PC-9 (cell line): ENCODE results near the gene PXMP2. TPM values are rescaled to one million over a fixed set of nuclear protein-coding genes. Genes with fewer than 3 reads are reported as not detected.
A peak's percentile ranks its signal among the peaks of the same experiment; 100 is the strongest.

ENCODE experiments used
- Bru-seq: library from RNA; stranded (reverse); fragments of 400-500 nt; gene quantifications from one replicate; lab custom pipeline; 2021; lab: Mats Ljungman, UMichigan
- BruChase-seq, 2 experiments: library from RNA; stranded (reverse); fragments of 400-500 nt; gene quantifications; one replicate each; lab custom pipeline; 2021; lab: Mats Ljungman, UMichigan
- BruUV-seq: library from RNA; stranded (reverse); fragments of 400-500 nt; replicated peaks from 2 replicates; lab custom pipeline; 2021; lab: Mats Ljungman, UMichigan
- CTCF ChIA-PET: fragments of 300-600 bp; sonication (Branson Sonifier 250); formaldehyde crosslinking; loops from one replicate; lab custom pipeline; 2022; ENCODE audit warnings: antibody characterized with exemption; lab: Charles Lee
- POLR2A ChIA-PET: fragments of 300-600 bp; sonication (Branson Sonifier 250); formaldehyde crosslinking; loops from one replicate; lab custom pipeline; 2022; ENCODE audit warnings: antibody characterized with exemption; ENCODE audit not compliant: unreplicated experiment; lab: Charles Lee
- DNase-seq, 2 experiments: peaks; one replicate each; pipeline versions ENCODE4 v3.0.0 to v3.0.0-alpha.2; 2015 to 2022; ENCODE audit warnings: mixed read lengths in 1 of 2
- H2AFZ ChIP-seq: fragments of 200-600 bp; sonication (generic); 2 replicates; pipeline ENCODE4 v1.8.1; 2017; ENCODE audit warnings: antibody characterized with exemption
- H3F3A ChIP-seq: fragments of 200-600 bp; sonication (generic); 2 replicates; pipeline ENCODE4 v1.8.1; 2017; ENCODE audit warnings: antibody characterized with exemption, mild to moderate bottlenecking, low read depth; ENCODE audit not compliant: insufficient read depth
- H3K27ac ChIP-seq: fragments of 200-600 bp; sonication (generic); 2 replicates; pipeline ENCODE4 v1.6.1; 2016; ENCODE audit warnings: mixed run types
- H3K27me3 ChIP-seq: fragments of 200-600 bp; sonication (generic); 2 replicates; pipeline ENCODE4 v1.6.1; 2016; ENCODE audit warnings: low read depth, mixed run types; ENCODE audit not compliant: insufficient read depth
- H3K36me3 ChIP-seq: fragments of 200-600 bp; sonication (generic); 2 replicates; pipeline ENCODE4 v1.6.1; 2016; ENCODE audit warnings: low read depth, mixed run types
- H3K4me1 ChIP-seq: fragments of 200-600 bp; sonication (generic); replicated peaks from 2 replicates; pipeline ENCODE4 v1.6.1; 2016; ENCODE audit warnings: mixed run types; ENCODE audit not compliant: insufficient read depth
- H3K4me2 ChIP-seq: fragments of 200-600 bp; sonication (generic); 2 replicates; pipeline ENCODE4 v1.6.1; 2017; ENCODE audit warnings: mixed run types
- H3K4me3 ChIP-seq: fragments of 200-600 bp; sonication (generic); 2 replicates; pipeline ENCODE4 v1.6.1; 2016; ENCODE audit warnings: mixed run types
- H3K79me2 ChIP-seq: fragments of 200-600 bp; sonication (generic); 2 replicates; pipeline ENCODE4 v1.6.1; 2017; ENCODE audit warnings: low read depth, mixed run types
- H3K9me2 ChIP-seq: fragments of 200-600 bp; sonication (generic); 2 replicates; pipeline ENCODE4 v1.8.1; 2017; ENCODE audit warnings: mild to moderate bottlenecking; ENCODE audit not compliant: insufficient read depth
- H3K9me3 ChIP-seq: fragments of 200-600 bp; sonication (generic); 2 replicates; pipeline ENCODE4 v1.8.1; 2016; ENCODE audit warnings: low read depth; ENCODE audit not compliant: insufficient read depth
- H4K20me1 ChIP-seq: fragments of 200-600 bp; sonication (generic); 2 replicates; pipeline ENCODE4 v1.8.1; 2017; ENCODE audit not compliant: insufficient read depth
- CTCF ChIP-seq: fragments of 200-600 bp; sonication (generic); conservative IDR thresholded peaks from 2 replicates; pipeline ENCODE4 v1.6.1; 2017; ENCODE audit warnings: mixed run types, antibody characterized with exemption, mild to moderate bottlenecking, moderate library complexity
- EZH2 ChIP-seq: fragments of 200-600 bp; sonication (generic); IDR thresholded peaks from 2 replicates; pipeline ENCODE4 v1.8.0; 2017; ENCODE audit warnings: antibody characterized with exemption, low read depth
- intact Hi-C: fragments of 100-400 bp; cut with micrococcal nuclease; formaldehyde crosslinking; loops from one replicate; pipeline ENCODE4 v1.10.0; 2022; ENCODE audit not compliant: unreplicated experiment
- long read RNA-seq: library from polyadenylated mRNA; stranded (forward); transcript quantifications from one replicate; pipeline ENCODE4 v2.0.0, GENCODE V29; 2022
- total RNA-seq: library from RNA; stranded (reverse); gene quantifications from 2 replicates; pipeline ENCODE4 v1.2.3, GENCODE V29; 2021

The PXMP2 gene
- 38.6 and 43.9 TPM in 2 replicates for total RNA-seq
- percentile 71 among the genes with signal in this experiment for Bru-seq, nascent RNA
- BruChase-seq, experiment 1, labeled RNA remaining after a 2-hour chase: percentile 63 among the genes with signal in this experiment
- BruChase-seq, experiment 2, labeled RNA remaining after a 6-hour chase: percentile 79 among the genes with signal in this experiment
- long read RNA-seq, transcript PXMP2-201 (5 exons, 957 nt): major isoform, 97 of 116 reads
- long read RNA-seq, partial matches to known transcripts: 9 of 116 reads
- long read RNA-seq, other reads (novel, unspliced or antisense): 7 of 116 reads

- peaks cover 4% of the 10 kb centered on the region; the same call in 1 of the 2 replicates for H3F3A ChIP-seq
- H3K27ac ChIP-seq: no peak within 1 kb of the TSS
- H3K36me3 ChIP-seq: peaks cover 8% of the 10 kb centered on the region; the same call in 1 of the 2 replicates
- peaks cover 35% of the 10 kb centered on the region for H3K79me2 ChIP-seq
- H3K4me3 ChIP-seq: peak within 1 kb of the TSS; percentile 81
- H3K9me3 ChIP-seq: no peaks in the 10 kb centered on the region
- no peak for TF ChIP-seq CTCF
- TF ChIP-seq EZH2: no peak
- CTCF ChIA-PET: no interaction called here
- H3K4me1 ChIP-seq: peaks cover 13% of the 10 kb centered on the region
- no peaks in the 10 kb centered on the region for H4K20me1 ChIP-seq
- peak within 1 kb of the TSS; percentile 80 for H2AFZ ChIP-seq
- no TSS peak for BruUV-seq
- no peaks in the 10 kb centered on the region for H3K27me3 ChIP-seq
- intact Hi-C loops: loop anchor here (2.0 kb wide), 1 partner anchor 73 kb away; the partner anchor contains the start of gene ANKLE2
- H3K4me2 ChIP-seq: peak within 1 kb of the TSS; percentile 82
- DNase-seq: peak; percentile 84 to 95
- H3K9me2 ChIP-seq: no peaks in the 10 kb centered on the region
- POLR2A ChIA-PET: no interaction called here
Measured at GRCh38 chr12:132687211-132688164, at the start of gene PXMP2, which contains the start of gene POLE. TSS of gene PXMP2 (plus strand) at chr12:132687587. CDS start at chr12:132687671, 84 bp downstream. TSS of gene POLE (minus strand) at chr12:132687342. CDS start at chr12:132687315, 27 bp downstream.

- POLR2A ChIA-PET: no interaction called here
- Histone ChIP-seq H4K20me1 (no peaks in the 10 kb centered on the region), H3K4me1 (no peaks in the 10 kb centered on the region), H3K79me2 (no peaks in the 10 kb centered on the region), H2AFZ (no peak overlapping the region), H3F3A (no peaks in the 10 kb centered on the region; the same call in 1 of the 2 replicates), H3K36me3 (peaks cover 6% of the 10 kb centered on the region; the same call in 1 of the 2 replicates), H3K4me2 (no peak overlapping the region), H3K9me3 (no peaks in the 10 kb centered on the region), H3K27ac (no peak overlapping the region), H3K27me3 (no peaks in the 10 kb centered on the region), H3K4me3 (no peak overlapping the region), H3K9me2 (no peaks in the 10 kb centered on the region)
- CTCF ChIA-PET: no interaction called here
- intact Hi-C loops: loop anchor here (1.0 kb wide), 1 partner anchor 38 kb away; no protein-coding TSS in a partner anchor
- TF ChIP-seq EZH2 (no peak), CTCF (no peak)
- DNase-seq: no peak
- BruUV-seq: no TSS peak
Measured at GRCh38 chr12:132637811-132638210, 49.6 kb upstream of the PXMP2 start.
